Neutrophil (primary cell): Measurements from ENCODE around the gene GABRB2.

ENCODE experiments used
- H3K27ac ChIP-seq: fragments of 200-600 bp; sonication (generic); 2 replicates; pipeline ENCODE4 v1.5.1; 2016; ENCODE audit warnings: mild to moderate bottlenecking, moderate library complexity
- H3K27me3 ChIP-seq: fragments of 200-600 bp; sonication (generic); 2 replicates; pipeline ENCODE4 v1.6.0; 2016; ENCODE audit warnings: mild to moderate bottlenecking
- H3K36me3 ChIP-seq: fragments of 200-600 bp; sonication (generic); 2 replicates; pipeline ENCODE4 v1.5.1; 2017
- H3K4me1 ChIP-seq, 2 experiments: fragments of 200-600 bp in 1 of 2; sonication (generic) in 1 of 2; 1 replicate in 1 of 2; 2 replicates in 1 of 2; pipeline versions ENCODE4 v1.5.1 to v1.6.1; 2013 to 2016; ENCODE audit warnings: low read depth in 1 of 2, low read length in 1 of 2, mild to moderate bottlenecking in 1 of 2, moderate library complexity in 1 of 2; ENCODE audit not compliant: control insufficient read depth in 1 of 2, insufficient read depth in 1 of 2
- H3K4me3 ChIP-seq, 2 experiments: fragments of 200-600 bp in 1 of 2; sonication (generic) in 1 of 2; 1 replicate in 1 of 2; 2 replicates in 1 of 2; pipeline ENCODE4 v1.5.1; 2013 to 2016; ENCODE audit warnings: low read depth in 1 of 2, low read length in 1 of 2, mild to moderate bottlenecking in 1 of 2, moderate library complexity in 1 of 2
- H3K9me3 ChIP-seq: fragments of 200-600 bp; sonication (generic); 2 replicates; pipeline ENCODE4 v1.5.1; 2016
- TF ChIP-seq, protein P1 (sequence below): fragments of 200-600 bp; sonication (generic); IDR thresholded peaks from 2 replicates; pipeline ENCODE4 v1.5.1; 2016; ENCODE audit warnings: antibody characterized with exemption

The GABRB2 gene

DNA sequence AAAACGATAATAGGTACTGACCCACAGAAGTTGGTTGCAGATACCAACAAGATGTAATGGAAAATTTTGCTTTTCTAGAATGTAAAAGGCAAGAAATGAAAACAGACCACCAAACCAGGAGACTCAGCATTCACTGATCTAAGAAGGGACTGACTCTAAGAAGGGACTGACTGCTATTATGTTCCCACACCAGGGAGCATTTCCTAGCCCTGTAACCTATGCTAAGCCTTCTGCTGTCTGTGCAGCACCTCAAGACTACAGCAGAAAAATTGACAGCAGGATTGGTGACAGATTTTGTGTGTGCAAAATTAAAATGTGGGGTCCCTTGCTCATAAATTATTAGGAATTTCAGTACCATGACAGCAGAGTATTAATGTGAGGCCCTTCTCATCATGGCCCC, 154.8 kb downstream of the GABRB2 start:
- no peaks in the 10 kb centered on the region for H3K4me1 ChIP-seq
- TF ChIP-seq, protein P1, sequence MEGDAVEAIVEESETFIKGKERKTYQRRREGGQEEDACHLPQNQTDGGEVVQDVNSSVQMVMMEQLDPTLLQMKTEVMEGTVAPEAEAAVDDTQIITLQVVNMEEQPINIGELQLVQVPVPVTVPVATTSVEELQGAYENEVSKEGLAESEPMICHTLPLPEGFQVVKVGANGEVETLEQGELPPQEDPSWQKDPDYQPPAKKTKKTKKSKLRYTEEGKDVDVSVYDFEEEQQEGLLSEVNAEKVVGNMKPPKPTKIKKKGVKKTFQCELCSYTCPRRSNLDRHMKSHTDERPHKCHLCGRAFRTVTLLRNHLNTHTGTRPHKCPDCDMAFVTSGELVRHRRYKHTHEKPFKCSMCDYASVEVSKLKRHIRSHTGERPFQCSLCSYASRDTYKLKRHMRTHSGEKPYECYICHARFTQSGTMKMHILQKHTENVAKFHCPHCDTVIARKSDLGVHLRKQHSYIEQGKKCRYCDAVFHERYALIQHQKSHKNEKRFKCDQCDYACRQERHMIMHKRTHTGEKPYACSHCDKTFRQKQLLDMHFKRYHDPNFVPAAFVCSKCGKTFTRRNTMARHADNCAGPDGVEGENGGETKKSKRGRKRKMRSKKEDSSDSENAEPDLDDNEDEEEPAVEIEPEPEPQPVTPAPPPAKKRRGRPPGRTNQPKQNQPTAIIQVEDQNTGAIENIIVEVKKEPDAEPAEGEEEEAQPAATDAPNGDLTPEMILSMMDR: no peak
- H3K4me3 ChIP-seq: no peak overlapping the region
- no peaks in the 10 kb centered on the region for H3K9me3 ChIP-seq
- H3K36me3 ChIP-seq: no peaks in the 10 kb centered on the region
- no peak overlapping the region for H3K27ac ChIP-seq
- H3K27me3 ChIP-seq: no peaks in the 10 kb centered on the region

DNA sequence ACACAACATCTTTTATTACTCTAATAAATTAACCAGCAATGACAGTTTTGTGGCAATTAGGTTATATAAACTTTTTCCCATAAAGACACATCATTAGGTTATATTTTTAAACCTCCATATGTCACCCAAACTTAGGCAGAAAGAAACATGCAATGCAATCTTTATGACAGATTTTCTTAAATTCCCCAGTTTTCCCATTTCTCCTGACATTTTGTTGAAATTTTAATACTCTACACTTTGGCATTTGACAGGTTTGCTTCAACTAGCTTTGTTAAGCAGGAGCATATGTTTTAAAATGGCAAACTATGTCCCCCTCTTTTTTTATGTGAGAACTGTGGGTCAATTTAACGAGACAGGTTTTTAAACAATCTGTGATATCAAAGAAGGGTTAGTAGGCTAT, 155.5 kb downstream of the GABRB2 start:
- H3K36me3 ChIP-seq: no peaks in the 10 kb centered on the region
- H3K4me1 ChIP-seq: no peaks in the 10 kb centered on the region
- TF ChIP-seq, protein P1: no peak
- H3K9me3 ChIP-seq: no peaks in the 10 kb centered on the region
- no peak overlapping the region for H3K4me3 ChIP-seq
- no peaks in the 10 kb centered on the region for H3K27me3 ChIP-seq
- no peak overlapping the region for H3K27ac ChIP-seq

DNA sequence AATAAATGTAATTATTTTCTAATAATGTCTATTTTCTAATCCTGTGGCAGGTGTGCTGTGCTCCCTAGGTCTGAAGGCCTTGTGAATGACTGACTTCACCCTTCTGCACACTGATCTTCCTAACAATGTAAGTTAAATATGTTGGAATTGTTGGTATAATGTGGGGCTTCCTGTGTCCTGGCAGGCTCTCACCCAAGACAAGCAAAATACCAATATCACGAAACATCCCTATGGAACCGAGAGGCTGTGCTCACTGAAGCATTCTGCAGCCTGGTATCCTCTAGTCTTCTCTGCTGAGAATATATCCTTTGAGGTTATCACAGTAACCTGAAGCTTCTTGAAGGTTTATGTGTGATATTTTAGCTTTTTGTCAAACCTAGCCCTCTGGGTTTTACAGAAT, 159.4 kb downstream of the GABRB2 start:
- Histone ChIP-seq H3K4me1 (no peaks in the 10 kb centered on the region), H3K36me3 (no peaks in the 10 kb centered on the region), H3K4me3 (no peak overlapping the region), H3K27ac (no peak overlapping the region), H3K27me3 (no peaks in the 10 kb centered on the region), H3K9me3 (no peaks in the 10 kb centered on the region)
- TF ChIP-seq, protein P1: no peak

DNA sequence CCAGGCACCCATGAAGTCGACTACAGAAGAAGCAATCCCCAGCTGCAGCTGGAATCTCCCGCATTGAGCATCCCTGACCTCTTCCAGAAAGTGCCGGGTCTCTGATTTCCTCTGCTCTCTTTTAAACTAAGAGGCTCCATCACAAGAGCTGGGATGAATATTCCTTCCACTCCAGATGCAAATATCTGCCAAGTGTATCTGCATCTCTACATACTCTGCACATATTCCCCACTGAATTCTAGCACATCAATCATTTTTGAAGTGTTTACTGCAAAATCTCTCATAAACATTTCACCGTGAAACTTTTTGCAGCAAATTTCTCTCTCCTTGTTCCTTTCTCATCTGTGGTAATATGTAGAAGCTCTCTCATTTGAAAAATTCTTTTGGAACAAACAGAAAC, 161.5 kb downstream of the GABRB2 start:
- no peaks in the 10 kb centered on the region for H3K4me1 ChIP-seq
- H3K9me3 ChIP-seq: no peaks in the 10 kb centered on the region
- H3K27me3 ChIP-seq: no peaks in the 10 kb centered on the region
- no peaks in the 10 kb centered on the region for H3K36me3 ChIP-seq
- TF ChIP-seq, protein P1: no peak
- no peak overlapping the region for H3K4me3 ChIP-seq
- no peak overlapping the region for H3K27ac ChIP-seq

DNA sequence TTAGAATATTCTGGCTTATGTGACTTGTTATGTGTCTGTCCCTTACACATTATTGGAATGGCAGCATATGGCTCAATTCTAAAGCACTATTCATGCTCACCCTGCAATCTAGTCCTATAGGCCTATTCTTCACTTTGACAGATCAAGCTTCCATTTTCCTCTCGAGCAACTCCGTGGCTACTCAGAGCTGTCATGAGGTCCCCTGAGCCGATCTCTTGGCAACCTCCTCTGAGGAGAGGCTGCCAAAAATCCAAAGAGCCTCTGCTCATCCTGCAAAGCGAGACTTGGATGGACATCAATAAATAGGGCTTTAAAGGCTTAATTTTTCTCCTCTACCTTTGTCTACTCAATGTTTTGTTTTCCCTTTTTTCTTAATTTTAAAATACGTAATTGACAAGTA, 163.8 kb downstream of the GABRB2 start:
- H3K4me1 ChIP-seq: no peaks in the 10 kb centered on the region
- no peak overlapping the region for H3K27ac ChIP-seq
- H3K36me3 ChIP-seq: no peaks in the 10 kb centered on the region
- no peak overlapping the region for H3K4me3 ChIP-seq
- H3K27me3 ChIP-seq: no peaks in the 10 kb centered on the region
- TF ChIP-seq, protein P1: no peak
- H3K9me3 ChIP-seq: no peaks in the 10 kb centered on the region

DNA sequence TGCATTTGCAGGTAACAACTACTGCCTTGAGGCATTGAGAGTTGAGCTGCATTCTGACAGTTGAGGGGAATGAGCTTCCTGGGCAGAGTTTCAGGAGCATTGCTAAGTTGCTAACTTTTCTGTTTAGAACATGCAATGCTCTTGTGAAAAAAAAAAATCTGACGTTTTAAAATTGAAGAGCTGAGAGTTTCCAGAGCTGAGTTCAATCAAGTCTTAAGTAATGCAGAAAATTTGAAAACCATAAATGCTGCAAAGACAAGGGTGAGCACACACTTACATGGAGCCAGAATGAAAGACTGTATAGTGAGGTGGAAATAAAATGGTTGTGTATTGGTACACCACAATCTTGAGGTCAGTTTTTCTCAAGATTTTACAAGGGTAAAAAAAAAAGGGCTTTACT, 166.0 kb downstream of the GABRB2 start:
- Histone ChIP-seq H3K36me3 (no peaks in the 10 kb centered on the region), H3K27ac (no peak overlapping the region), H3K4me1 (no peaks in the 10 kb centered on the region), H3K27me3 (no peaks in the 10 kb centered on the region), H3K9me3 (no peaks in the 10 kb centered on the region), H3K4me3 (no peak overlapping the region)
- TF ChIP-seq, protein P1: no peak
